PFSK-1 (cell line): ENCODE results near the gene OR4P4. TPM values are rescaled to one million over a fixed set of nuclear protein-coding genes. Genes with fewer than 3 reads are reported as not detected.

Experiments
- FOXP2 ChIP-seq: optimal IDR thresholded peaks from 2 replicates; pipeline ENCODE3; 2011; ENCODE audit warnings: borderline replicate concordance, control low read depth, inconsistent platforms; ENCODE audit not compliant: insufficient read depth; ENCODE audit errors: extremely low read length, extremely low read depth
- POLR2AphosphoS5 ChIP-seq: IDR thresholded peaks from 2 replicates; pipeline ENCODE4 v1.6.1; 2012; ENCODE audit warnings: low read depth, mild to moderate bottlenecking, control low read depth, low read length, moderate library complexity
- SIN3A ChIP-seq: IDR thresholded peaks from 2 replicates; pipeline ENCODE4 v1.6.1; 2012; ENCODE audit warnings: mild to moderate bottlenecking, low read length, moderate library complexity, borderline replicate concordance; ENCODE audit not compliant: insufficient read depth
- TAF1 ChIP-seq: IDR thresholded peaks from 2 replicates; pipeline ENCODE4 v1.6.1; 2012; ENCODE audit warnings: low read length, control low read depth, borderline replicate concordance; ENCODE audit not compliant: insufficient read depth
- polyA plus RNA-seq: library from polyadenylated mRNA; unstranded; fragments of >200 nt; gene quantifications from one replicate; pipeline ENCODE4 v1.2.1, GENCODE V29; 2012; ENCODE audit warnings: low read depth, missing spikeins; ENCODE audit not compliant: insufficient read length
- TF ChIP-seq, protein P1 (sequence below), 2 experiments: IDR thresholded peaks; 2 replicates each; pipeline versions ENCODE4 v1.6.1 to v1.8.0; 2011 to 2012; ENCODE audit warnings: low read depth in 2 of 2, low read length in 2 of 2, control low read depth in 1 of 2, inconsistent platforms in 1 of 2, mild to moderate bottlenecking in 1 of 2, moderate library complexity in 1 of 2; ENCODE audit not compliant: insufficient read depth in 1 of 2

The OR4P4 gene
- polyA plus RNA-seq, result not detected

DNA sequence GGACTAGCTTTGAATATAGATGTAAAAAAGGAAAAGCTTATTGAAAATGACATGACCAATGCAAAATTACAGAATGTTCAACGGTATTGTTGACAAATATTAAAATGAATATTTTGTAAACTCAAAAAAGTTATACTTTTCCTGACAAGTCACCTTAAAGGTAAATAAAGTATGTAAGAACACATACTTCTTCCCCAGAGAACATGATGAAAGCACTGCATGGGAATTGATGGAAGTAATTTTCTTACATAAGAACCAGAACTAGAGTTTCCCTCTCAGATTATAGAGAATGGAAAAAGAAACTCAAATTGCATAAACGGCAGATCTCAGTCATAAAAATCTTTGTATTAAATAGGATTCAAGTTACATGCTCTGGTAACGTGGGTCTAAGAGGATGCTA, at the start of gene OR4P4:
OR4P4 (plus strand) TSS at position 301 of the 400 bp plus-strand sequence.
- TF ChIP-seq TAF1, result no peak

- TF ChIP-seq SIN3A (no peak), TAF1 (no peak), POLR2AphosphoS5 (no peak), FOXP2 (no peak)
- TF ChIP-seq, protein P1, sequence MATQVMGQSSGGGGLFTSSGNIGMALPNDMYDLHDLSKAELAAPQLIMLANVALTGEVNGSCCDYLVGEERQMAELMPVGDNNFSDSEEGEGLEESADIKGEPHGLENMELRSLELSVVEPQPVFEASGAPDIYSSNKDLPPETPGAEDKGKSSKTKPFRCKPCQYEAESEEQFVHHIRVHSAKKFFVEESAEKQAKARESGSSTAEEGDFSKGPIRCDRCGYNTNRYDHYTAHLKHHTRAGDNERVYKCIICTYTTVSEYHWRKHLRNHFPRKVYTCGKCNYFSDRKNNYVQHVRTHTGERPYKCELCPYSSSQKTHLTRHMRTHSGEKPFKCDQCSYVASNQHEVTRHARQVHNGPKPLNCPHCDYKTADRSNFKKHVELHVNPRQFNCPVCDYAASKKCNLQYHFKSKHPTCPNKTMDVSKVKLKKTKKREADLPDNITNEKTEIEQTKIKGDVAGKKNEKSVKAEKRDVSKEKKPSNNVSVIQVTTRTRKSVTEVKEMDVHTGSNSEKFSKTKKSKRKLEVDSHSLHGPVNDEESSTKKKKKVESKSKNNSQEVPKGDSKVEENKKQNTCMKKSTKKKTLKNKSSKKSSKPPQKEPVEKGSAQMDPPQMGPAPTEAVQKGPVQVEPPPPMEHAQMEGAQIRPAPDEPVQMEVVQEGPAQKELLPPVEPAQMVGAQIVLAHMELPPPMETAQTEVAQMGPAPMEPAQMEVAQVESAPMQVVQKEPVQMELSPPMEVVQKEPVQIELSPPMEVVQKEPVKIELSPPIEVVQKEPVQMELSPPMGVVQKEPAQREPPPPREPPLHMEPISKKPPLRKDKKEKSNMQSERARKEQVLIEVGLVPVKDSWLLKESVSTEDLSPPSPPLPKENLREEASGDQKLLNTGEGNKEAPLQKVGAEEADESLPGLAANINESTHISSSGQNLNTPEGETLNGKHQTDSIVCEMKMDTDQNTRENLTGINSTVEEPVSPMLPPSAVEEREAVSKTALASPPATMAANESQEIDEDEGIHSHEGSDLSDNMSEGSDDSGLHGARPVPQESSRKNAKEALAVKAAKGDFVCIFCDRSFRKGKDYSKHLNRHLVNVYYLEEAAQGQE (IDR thresholded peaks at IDR 0.05; ENCODE audit: insufficient read depth in 1 of 2, low read depth in 2 of 2, low read length in 2 of 2), result no peak
Measured at GRCh38 chr11:55607545-55607944, 27.4 kb upstream of the OR4P4 start, which contains the start of gene OR4C11. TSS of gene OR4C11 (minus strand) at chr11:55607645. CDS start at chr11:55604373, 3,272 bp downstream.

GRCh38 chr11:55624531-55624930, 10.4 kb upstream of the OR4P4 start:
- TF ChIP-seq SIN3A (no peak), TAF1 (no peak), POLR2AphosphoS5 (no peak), FOXP2 (no peak)
- TF ChIP-seq, protein P1 (IDR thresholded peaks at IDR 0.05; ENCODE audit: insufficient read depth in 1 of 2, low read depth in 2 of 2, low read length in 2 of 2), result no peak

DNA sequence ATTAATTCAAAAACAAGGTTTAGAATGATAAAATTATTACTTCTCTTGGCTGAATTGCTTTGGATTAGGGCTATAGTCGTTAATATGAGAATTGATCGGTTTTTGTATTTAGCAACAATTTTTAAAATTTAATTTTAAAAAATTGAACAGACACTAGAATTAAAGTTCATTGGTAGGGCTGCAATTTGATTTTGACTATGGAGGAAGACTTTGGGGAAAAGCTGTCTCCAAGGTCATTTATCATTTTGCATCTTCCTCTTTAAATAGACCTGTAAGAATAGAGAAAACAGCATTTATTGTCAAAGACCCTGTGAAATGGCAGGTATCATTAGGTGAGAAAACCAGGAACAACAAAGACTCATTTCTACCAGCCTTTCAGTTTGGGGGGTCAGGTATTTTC, 13.1 kb downstream of the OR4P4 start, which contains the start of gene OR4S2:
OR4S2 (plus strand) TSS at position 301 of the 400 bp plus-strand sequence. CDS start 2,577 bp downstream, outside the sequence.
- TF ChIP-seq POLR2AphosphoS5, result no peak
- no peak for TF ChIP-seq TAF1
- no peak for TF ChIP-seq SIN3A
- TF ChIP-seq, protein P1 (IDR thresholded peaks at IDR 0.05; ENCODE audit: insufficient read depth in 1 of 2, low read depth in 2 of 2, low read length in 2 of 2), result no peak
- TF ChIP-seq FOXP2, result no peak

DNA sequence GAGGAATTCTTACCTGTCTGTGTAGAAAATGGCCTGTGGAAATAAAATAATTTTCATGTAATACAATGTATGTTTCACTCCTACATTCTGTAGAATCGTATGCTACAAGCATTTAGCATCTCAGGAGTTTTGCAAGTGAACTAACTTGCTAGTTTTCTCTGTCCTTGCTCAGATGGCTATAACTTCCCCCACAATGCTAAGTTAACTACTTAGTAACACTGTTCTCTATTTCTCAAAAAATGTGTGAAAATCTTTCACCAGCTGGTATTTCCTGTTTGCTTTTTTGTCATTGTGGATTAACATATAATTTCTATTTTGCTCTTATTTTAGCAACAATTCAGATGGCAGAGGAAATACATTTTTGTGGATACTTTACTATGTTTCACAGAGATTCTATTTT, 17.6 kb downstream of the OR4P4 start:
- no peak for TF ChIP-seq FOXP2
- TF ChIP-seq TAF1, result no peak
- no peak for TF ChIP-seq SIN3A
- TF ChIP-seq, protein P1 (IDR thresholded peaks at IDR 0.05; ENCODE audit: insufficient read depth in 1 of 2, low read depth in 2 of 2, low read length in 2 of 2), result no peak
- no peak for TF ChIP-seq POLR2AphosphoS5
